HepG2 (cell line): ENCODE results near the gene CRYM. TPM values are rescaled to one million over a fixed set of nuclear protein-coding genes. Genes with fewer than 3 reads are reported as not detected.

ENCODE experiments used
- BCL6 ChIP-seq: IDR thresholded peaks from 2 replicates; pipeline ENCODE4 v1.6.1; 2016; ENCODE audit warnings: missing genetic modification reagents, missing compliant biosample characterization
- ELF4 ChIP-seq: sonication (generic); formaldehyde crosslinking; IDR thresholded peaks from 2 replicates; pipeline ENCODE4 v1.5.0; 2020; ENCODE audit warnings: missing genetic modification reagents, mild to moderate bottlenecking, moderate library complexity, borderline replicate concordance
- KAT7 ChIP-seq: IDR thresholded peaks from 2 replicates; pipeline ENCODE4 v1.6.1; 2018; ENCODE audit warnings: borderline replicate concordance, missing compliant biosample characterization
- MIXL1 ChIP-seq: IDR thresholded peaks from 2 replicates; pipeline ENCODE4 v1.6.1; 2016
- NFKBIZ ChIP-seq: IDR thresholded peaks from 2 replicates; pipeline ENCODE4 v1.6.1; 2018; ENCODE audit warnings: missing genetic modification reagents, missing compliant biosample characterization
- NKX3-1 ChIP-seq: sonication (generic); formaldehyde crosslinking; IDR thresholded peaks from 2 replicates; pipeline ENCODE4 v1.5.0; 2020; ENCODE audit warnings: missing genetic modification reagents
- RBM22 ChIP-seq: fragments of 200-400 bp; formaldehyde crosslinking; optimal IDR thresholded peaks from 2 replicates; pipeline ENCODE3; 2017; ENCODE audit warnings: mild to moderate bottlenecking, low read length, moderate library complexity
- TBL1XR1 ChIP-seq: fragments of 150-350 bp; IDR thresholded peaks from 2 replicates; pipeline ENCODE4 v1.6.1; 2014; ENCODE audit warnings: borderline replicate concordance, low read length; ENCODE audit not compliant: partially characterized antibody
- TBX3 ChIP-seq: fragments of 450-650 bp; IDR thresholded peaks from 2 replicates; pipeline ENCODE4 v1.6.1; 2017; ENCODE audit warnings: antibody characterized with exemption, mild to moderate bottlenecking, inconsistent platforms, borderline replicate concordance
- ZMAT3 ChIP-seq: sonication (generic); formaldehyde crosslinking; conservative IDR thresholded peaks from 2 replicates; pipeline ENCODE4 v1.7.0; 2021; ENCODE audit warnings: missing genetic modification reagents
- ZMYM4 ChIP-seq: sonication (generic); formaldehyde crosslinking; IDR thresholded peaks from 2 replicates; pipeline ENCODE4 v1.8.1; 2023; ENCODE audit warnings: mild to moderate bottlenecking, missing genetic modification reagents
- ZNF235 ChIP-seq: sonication (generic); formaldehyde crosslinking; IDR thresholded peaks from 2 replicates; pipeline ENCODE4 v1.8.1; 2023; ENCODE audit warnings: mild to moderate bottlenecking, missing genetic modification reagents, borderline replicate concordance
- ZNF34 ChIP-seq: sonication (generic); formaldehyde crosslinking; IDR thresholded peaks from 2 replicates; pipeline ENCODE4 v1.4.0; 2020; ENCODE audit warnings: mild to moderate bottlenecking, missing genetic modification reagents, borderline replicate concordance
- ZNF546 ChIP-seq: sonication (generic); formaldehyde crosslinking; conservative IDR thresholded peaks from 2 replicates; pipeline ENCODE4 v1.8.1; 2023; ENCODE audit warnings: mild to moderate bottlenecking, missing genetic modification reagents
- polyA plus RNA-seq, 8 experiments: library from polyadenylated mRNA; depleted of rRNA in 3 of 8; stranded (reverse) in 7 of 8; unstranded in 1 of 8; fragments of >200 nt; fragmentation: Illumina TruSeq in 4 of 8; extraction: Trizol in 4 of 8; gene quantifications; 2 replicates each; pipeline versions ENCODE4 v1.2.1 to v1.2.3, GENCODE V29; 2011 to 2016; ENCODE audit warnings: low read depth in 4 of 8, missing spikeins in 1 of 8, mixed read lengths in 1 of 8; ENCODE audit not compliant: insufficient read depth in 1 of 8
- total RNA-seq, 5 experiments: library from RNA; depleted of rRNA; stranded (reverse); fragments of >200 nt; fragmentation: Illumina TruSeq; extraction: Trizol; gene quantifications; 2 replicates each; pipeline ENCODE4 v1.2.3, GENCODE V29; 2016; ENCODE audit warnings: low read depth in 1 of 5
- TF ChIP-seq, protein P1 (sequence below): sonication (generic); formaldehyde crosslinking; IDR thresholded peaks from 2 replicates; pipeline ENCODE4 v1.5.1; 2020; ENCODE audit warnings: missing genetic modification reagents, mild to moderate bottlenecking, borderline replicate concordance
- TF ChIP-seq, protein P2 (sequence below): sonication (generic); formaldehyde crosslinking; IDR thresholded peaks from 2 replicates; pipeline ENCODE4 v1.9.0; 2021; ENCODE audit warnings: mild to moderate bottlenecking, missing genetic modification reagents
- TF ChIP-seq, protein P3 (sequence below): sonication (generic); formaldehyde crosslinking; IDR thresholded peaks from 2 replicates; pipeline ENCODE4 v1.5.0; 2020; ENCODE audit warnings: mild to moderate bottlenecking, missing genetic modification reagents
- TF ChIP-seq, protein P4 (sequence below): sonication (generic); formaldehyde crosslinking; IDR thresholded peaks from 2 replicates; pipeline ENCODE4 v1.8.1; 2023; ENCODE audit warnings: missing genetic modification reagents, inconsistent platforms, borderline replicate concordance

The CRYM gene
- total and polyA plus RNA-seq, 2 of the 13 experiments (the other 11 are each of a cell fraction or from before 2014, with no cell fraction given): 1.9 to 2.2 TPM

DNA sequence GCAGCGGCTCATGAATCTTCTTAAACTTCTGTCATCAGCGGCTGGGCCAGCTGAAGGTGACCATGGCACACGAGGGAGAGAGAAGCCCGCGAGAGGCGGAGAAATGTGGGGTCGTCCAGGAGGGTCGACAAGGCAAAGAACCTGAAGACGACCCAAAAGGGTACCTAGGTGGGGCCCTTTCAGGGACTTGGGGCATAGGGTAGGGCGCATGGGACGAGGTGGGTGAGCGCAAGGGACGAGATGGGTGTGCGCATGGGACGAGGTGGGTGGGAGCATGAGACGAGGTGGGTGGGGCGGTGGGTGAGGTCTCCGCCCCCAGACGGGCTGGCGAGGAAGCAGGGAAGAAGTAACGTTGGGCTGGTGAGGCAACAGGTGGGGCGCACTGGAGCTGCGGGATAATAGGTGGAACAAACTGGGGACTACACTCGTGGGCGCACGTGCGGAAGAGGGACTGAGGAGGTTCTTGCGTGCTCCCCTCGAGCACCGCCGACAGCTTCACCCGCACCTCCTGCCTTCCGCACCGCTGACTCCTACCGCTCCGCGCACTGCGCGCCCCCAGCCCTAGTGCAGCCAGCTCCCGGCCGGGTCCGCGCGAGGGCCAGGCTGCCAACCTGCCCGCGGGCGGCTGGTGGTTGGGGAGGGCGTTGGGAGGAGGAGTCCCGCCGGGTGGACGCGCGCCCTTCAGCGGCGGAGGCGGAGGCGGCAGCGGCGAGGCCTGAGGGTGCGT is 23.2 kb upstream of the CRYM start (continued):
- TF ChIP-seq NFKBIZ (CRISPR knock-in tag) (peak; percentile 80; the same call in 1 of the 2 replicates), MIXL1 (CRISPR knock-in tag) (no peak), NKX3-1 (CRISPR knock-in tag) (peak; percentile 87), TBX3 (0 out of 2 replicates have a peak, but pooled peaks have one; percentile 40), KAT7 (CRISPR knock-in tag) (peak; percentile 99), ZNF235 (peak; percentile 96; the same call in 1 of the 2 replicates), RBM22 (peak; percentile 26), BCL6 (CRISPR knock-in tag) (no peak; the same call in 1 of the 2 replicates), TBL1XR1 (no peak), ELF4 (CRISPR knock-in tag) (no peak; the same call in 1 of the 2 replicates), ZMYM4 (CRISPR knock-in tag) (peak; percentile 75), ZNF34 (CRISPR knock-in tag) (peak; percentile 92; the same call in 1 of the 2 replicates), ZMAT3 (CRISPR knock-in tag) (peak; percentile 67), ZNF546 (CRISPR knock-in tag) (peak; percentile 84; the same call in 1 of the 2 replicates)
- TF ChIP-seq, protein P1, sequence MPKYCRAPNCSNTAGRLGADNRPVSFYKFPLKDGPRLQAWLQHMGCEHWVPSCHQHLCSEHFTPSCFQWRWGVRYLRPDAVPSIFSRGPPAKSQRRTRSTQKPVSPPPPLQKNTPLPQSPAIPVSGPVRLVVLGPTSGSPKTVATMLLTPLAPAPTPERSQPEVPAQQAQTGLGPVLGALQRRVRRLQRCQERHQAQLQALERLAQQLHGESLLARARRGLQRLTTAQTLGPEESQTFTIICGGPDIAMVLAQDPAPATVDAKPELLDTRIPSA (CRISPR knock-in tag): 0 out of 2 replicates have a peak, but pooled peaks have one; percentile 83
- TF ChIP-seq, protein P2, sequence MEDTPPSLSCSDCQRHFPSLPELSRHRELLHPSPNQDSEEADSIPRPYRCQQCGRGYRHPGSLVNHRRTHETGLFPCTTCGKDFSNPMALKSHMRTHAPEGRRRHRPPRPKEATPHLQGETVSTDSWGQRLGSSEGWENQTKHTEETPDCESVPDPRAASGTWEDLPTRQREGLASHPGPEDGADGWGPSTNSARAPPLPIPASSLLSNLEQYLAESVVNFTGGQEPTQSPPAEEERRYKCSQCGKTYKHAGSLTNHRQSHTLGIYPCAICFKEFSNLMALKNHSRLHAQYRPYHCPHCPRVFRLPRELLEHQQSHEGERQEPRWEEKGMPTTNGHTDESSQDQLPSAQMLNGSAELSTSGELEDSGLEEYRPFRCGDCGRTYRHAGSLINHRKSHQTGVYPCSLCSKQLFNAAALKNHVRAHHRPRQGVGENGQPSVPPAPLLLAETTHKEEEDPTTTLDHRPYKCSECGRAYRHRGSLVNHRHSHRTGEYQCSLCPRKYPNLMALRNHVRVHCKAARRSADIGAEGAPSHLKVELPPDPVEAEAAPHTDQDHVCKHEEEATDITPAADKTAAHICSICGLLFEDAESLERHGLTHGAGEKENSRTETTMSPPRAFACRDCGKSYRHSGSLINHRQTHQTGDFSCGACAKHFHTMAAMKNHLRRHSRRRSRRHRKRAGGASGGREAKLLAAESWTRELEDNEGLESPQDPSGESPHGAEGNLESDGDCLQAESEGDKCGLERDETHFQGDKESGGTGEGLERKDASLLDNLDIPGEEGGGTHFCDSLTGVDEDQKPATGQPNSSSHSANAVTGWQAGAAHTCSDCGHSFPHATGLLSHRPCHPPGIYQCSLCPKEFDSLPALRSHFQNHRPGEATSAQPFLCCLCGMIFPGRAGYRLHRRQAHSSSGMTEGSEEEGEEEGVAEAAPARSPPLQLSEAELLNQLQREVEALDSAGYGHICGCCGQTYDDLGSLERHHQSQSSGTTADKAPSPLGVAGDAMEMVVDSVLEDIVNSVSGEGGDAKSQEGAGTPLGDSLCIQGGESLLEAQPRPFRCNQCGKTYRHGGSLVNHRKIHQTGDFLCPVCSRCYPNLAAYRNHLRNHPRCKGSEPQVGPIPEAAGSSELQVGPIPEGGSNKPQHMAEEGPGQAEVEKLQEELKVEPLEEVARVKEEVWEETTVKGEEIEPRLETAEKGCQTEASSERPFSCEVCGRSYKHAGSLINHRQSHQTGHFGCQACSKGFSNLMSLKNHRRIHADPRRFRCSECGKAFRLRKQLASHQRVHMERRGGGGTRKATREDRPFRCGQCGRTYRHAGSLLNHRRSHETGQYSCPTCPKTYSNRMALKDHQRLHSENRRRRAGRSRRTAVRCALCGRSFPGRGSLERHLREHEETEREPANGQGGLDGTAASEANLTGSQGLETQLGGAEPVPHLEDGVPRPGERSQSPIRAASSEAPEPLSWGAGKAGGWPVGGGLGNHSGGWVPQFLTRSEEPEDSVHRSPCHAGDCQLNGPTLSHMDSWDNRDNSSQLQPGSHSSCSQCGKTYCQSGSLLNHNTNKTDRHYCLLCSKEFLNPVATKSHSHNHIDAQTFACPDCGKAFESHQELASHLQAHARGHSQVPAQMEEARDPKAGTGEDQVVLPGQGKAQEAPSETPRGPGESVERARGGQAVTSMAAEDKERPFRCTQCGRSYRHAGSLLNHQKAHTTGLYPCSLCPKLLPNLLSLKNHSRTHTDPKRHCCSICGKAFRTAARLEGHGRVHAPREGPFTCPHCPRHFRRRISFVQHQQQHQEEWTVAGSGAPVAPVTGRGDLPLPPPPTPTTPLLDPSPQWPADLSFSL (CRISPR knock-in tag): no peak; the same call in 1 of the 2 replicates
- TF ChIP-seq, protein P3, sequence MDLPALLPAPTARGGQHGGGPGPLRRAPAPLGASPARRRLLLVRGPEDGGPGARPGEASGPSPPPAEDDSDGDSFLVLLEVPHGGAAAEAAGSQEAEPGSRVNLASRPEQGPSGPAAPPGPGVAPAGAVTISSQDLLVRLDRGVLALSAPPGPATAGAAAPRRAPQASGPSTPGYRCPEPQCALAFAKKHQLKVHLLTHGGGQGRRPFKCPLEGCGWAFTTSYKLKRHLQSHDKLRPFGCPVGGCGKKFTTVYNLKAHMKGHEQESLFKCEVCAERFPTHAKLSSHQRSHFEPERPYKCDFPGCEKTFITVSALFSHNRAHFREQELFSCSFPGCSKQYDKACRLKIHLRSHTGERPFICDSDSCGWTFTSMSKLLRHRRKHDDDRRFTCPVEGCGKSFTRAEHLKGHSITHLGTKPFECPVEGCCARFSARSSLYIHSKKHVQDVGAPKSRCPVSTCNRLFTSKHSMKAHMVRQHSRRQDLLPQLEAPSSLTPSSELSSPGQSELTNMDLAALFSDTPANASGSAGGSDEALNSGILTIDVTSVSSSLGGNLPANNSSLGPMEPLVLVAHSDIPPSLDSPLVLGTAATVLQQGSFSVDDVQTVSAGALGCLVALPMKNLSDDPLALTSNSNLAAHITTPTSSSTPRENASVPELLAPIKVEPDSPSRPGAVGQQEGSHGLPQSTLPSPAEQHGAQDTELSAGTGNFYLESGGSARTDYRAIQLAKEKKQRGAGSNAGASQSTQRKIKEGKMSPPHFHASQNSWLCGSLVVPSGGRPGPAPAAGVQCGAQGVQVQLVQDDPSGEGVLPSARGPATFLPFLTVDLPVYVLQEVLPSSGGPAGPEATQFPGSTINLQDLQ (CRISPR knock-in tag): no peak; the same call in 1 of the 2 replicates
- TF ChIP-seq, protein P4, sequence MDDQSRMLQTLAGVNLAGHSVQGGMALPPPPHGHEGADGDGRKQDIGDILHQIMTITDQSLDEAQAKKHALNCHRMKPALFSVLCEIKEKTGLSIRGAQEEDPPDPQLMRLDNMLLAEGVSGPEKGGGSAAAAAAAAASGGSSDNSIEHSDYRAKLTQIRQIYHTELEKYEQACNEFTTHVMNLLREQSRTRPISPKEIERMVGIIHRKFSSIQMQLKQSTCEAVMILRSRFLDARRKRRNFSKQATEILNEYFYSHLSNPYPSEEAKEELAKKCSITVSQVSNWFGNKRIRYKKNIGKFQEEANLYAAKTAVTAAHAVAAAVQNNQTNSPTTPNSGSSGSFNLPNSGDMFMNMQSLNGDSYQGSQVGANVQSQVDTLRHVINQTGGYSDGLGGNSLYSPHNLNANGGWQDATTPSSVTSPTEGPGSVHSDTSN: no peak
